SH-SY5Y (cell line): ENCODE results near the gene EEA1.

Experiments
- GATA2 ChIP-seq: IDR thresholded peaks from 2 replicates; pipeline ENCODE4 v1.6.1; 2011; ENCODE audit warnings: mild to moderate bottlenecking, low read depth, low read length
- GATA3 ChIP-seq: IDR thresholded peaks from 2 replicates; pipeline ENCODE4 v1.6.1; 2011; ENCODE audit warnings: low read depth, mild to moderate bottlenecking, low read length, moderate library complexity

- no peak for TF ChIP-seq GATA2
- no peak for TF ChIP-seq GATA3
These were observed 32.9 kb upstream of the EEA1 start for GRCh38 chr12:92961949-92962348.
